Mammary epithelial cell (primary cell): ENCODE results near the gene RFX3.

Source experiments
- CTCF ChIP-seq, 2 donors: IDR thresholded peaks in 1 of 2; conservative IDR thresholded peaks in 1 of 2; 2 replicates each; pipeline ENCODE4 v1.5.1; 2011 to 2012; ENCODE audit warnings: inconsistent platforms in 2 of 2, low read length in 2 of 2, mild to moderate bottlenecking in 2 of 2, control low read depth in 1 of 2, low read depth in 1 of 2; ENCODE audit not compliant: insufficient read depth in 1 of 2; ENCODE audit errors: extremely low read depth in 1 of 2
- EZH2 ChIP-seq: IDR thresholded peaks from 2 replicates; pipeline ENCODE4 v1.6.1; 2012; ENCODE audit warnings: low read length, inconsistent platforms, borderline replicate concordance

GRCh38 chr9:3455717-3456116, 70.1 kb downstream of the RFX3 start:
- no peak for TF ChIP-seq CTCF (conservative IDR thresholded peaks at IDR 0.05 in 1 of 2, IDR thresholded peaks at IDR 0.05 in 1 of 2; ENCODE audit: extremely low read depth in 1 of 2, insufficient read depth in 1 of 2, low read depth in 1 of 2, low read length in 2 of 2)
- TF ChIP-seq EZH2: no peak
